Stimulated activated CD8-positive, alpha-beta memory T cell treated with anti-CD3 and anti-CD28 coated beads, Interleukin-15, amount 100 ng/mL, for 24 hours (primary cell): Measurements from ENCODE around the gene SLIT1.
"Not testable (repeated sequence)": the region's sequence is repeated elsewhere in the genome, so short reads cannot be mapped to it uniquely, and the experiment has no call there.

Experiments used
- DNase-seq: peaks from one replicate; pipeline ENCODE4 v3.0.0-alpha.2; 2020; ENCODE audit warnings: low read depth

Gene SLIT1

DNA sequence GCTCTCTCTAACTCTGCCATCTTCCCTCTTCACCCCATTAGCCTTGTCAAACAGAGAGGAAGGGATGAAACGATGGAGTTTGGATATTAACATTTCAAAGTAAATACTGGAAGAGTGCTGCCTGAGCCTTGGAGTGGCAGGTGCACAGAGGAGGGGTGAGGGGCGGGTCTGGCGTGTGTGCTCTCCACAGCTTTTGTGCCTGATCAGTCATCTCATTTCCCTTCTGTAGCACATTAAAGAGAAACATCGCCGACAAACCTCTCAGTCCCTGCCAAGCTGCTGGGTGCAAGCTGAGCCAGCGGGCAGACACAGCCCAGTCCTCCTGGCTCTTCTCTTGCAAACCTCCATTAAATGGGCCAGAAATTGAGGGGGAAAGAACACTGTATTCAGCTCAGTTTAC, 76.2 kb downstream of the SLIT1 start:
- DNase-seq = no peak

DNA sequence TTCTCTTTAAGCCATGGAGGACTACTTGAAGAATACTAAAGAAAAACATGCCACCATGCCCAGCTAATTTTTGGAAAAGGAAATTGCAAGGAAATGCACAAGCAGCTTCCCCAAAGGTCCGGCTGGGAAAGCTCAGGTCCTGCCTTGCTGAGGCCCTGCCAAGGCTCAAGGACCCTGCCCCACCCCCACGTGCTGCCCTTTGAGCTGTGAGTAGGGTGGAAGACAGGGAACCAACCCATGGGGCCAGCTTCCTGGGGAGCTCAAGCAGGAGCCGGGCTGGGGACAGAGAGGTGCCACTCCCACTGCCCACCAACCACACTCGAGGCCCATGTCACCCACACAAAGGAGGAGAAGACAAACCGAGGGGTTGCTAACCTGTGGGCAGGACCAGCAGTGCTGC, 78.2 kb downstream of the SLIT1 start:
- DNase-seq = no peak

DNA sequence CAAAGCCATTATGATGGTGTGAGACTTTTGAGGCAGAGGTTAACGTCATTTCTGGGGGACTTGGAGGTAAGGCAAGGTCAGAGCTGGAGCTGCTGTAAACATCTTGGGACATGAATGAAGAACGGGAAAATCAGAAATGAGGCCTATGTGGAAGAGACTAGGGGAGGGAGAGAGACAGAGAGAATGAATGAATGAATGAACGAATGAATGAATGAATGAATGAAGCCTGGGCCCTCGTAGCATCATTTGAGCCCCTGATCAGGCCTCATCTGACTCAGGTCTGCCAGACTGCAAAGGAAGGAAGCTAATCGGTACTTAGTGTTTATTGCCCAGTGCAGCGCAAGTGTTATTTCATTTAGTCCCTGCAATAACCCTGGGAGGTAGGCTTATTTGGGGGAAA, 79.6 kb downstream of the SLIT1 start:
- no peak for DNase-seq

GRCh38 chr10:97105303-97105702, 80.5 kb downstream of the SLIT1 start:
- DNase-seq = no peak

DNA sequence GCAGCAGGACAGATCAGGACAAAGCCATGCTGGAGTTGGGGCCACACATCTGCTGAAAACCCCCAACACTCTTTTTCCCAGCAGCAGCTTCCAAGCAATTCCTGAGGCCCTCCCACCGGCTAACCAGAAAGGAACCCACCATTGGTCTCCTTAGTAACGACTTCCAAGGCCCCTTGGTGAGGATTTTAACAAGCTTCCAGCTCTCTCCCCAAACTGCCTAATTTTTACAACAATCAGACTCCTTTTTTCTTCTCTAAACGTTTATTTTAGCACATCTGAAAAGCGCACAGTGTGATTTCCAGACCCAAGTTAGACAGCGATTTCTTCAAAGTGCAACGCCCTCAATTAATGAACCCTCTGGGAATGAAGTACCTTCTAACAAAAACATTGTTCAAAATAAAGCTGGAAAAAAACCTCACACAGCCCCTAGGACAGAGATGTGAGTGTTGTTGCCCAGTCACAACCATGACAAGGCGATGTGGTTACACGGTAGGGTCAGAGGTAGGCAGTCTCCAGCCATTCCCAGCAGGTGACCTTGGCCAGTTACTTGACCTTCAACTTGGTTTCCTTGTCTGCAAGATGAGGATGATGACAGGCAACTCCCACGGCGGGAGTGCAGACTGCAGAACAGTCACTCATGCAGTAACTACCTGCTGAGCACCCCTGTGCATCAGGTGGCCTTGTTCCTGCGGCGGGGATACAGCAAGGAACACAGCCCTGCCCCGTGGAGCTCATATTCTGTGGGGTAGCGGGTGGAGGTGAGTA, 82.3 kb downstream of the SLIT1 start:
- no peak for DNase-seq

DNA sequence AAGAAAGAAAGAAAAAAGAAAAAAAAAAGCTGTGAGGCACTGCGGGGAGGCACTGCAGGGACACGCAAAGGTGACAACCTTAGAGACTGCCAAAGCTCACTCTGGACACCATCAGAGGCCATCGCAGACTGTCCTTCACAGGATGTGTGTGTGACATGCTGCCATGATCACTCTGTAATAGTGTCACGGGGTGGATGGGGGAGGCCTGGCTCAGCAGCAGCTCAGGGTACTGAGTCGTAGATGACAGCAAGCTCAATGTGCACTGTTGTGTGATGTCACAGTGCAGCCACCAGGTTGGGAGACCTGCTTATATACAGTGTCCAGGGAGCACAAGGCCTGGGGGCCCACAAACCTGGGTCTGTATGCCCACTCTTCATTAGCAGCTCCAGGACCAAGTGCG, 83.3 kb downstream of the SLIT1 start:
- DNase-seq = no peak

GRCh38 chr10:97101166-97101940, 84.4 kb downstream of the SLIT1 start:
- no peak for DNase-seq

GRCh38 chr10:97100657-97101056, 85.1 kb downstream of the SLIT1 start:
- DNase-seq = no peak

- DNase-seq = no peak
Observed at GRCh38 chr10:97099868-97100267, 85.9 kb downstream of the SLIT1 start.

DNA sequence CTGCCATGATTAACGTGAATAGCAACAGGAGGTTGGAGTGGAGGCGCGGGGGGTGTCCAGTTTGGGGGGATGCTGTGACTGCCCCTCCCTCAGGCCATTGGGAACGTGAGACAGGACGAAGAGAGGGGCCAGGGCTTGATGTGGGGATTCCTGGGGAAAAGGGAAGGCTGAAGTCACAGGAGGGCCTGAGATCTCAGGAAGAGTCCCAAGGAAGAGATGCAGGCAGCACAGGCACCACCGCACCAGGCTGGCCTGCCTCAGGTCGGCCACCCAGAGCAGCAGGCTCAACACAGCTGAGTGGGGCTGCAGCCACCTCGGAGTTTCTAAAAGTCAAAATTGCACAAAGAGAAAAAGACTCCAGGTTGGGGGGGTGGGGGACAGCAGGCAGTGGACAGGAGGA, 86.7 kb downstream of the SLIT1 start:
- no peak for DNase-seq

DNA sequence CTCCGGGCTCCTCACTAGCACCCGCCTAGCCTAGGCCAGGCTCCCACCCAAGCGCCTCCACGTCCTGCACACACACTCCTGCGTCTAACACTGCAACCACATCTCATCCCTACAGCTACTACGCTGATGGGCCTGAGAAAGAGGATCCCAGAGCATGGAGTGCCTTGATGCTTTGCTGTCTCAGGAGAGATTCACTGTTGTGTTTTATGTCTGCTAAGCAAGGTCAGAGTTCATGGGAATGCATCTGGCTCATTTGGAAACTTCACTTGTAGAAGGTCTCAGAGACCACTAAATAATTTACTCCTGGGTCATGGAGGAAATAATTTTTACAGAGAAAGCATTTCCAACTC, 88.7 kb downstream of the SLIT1 start:
- DNase-seq = no peak

DNA sequence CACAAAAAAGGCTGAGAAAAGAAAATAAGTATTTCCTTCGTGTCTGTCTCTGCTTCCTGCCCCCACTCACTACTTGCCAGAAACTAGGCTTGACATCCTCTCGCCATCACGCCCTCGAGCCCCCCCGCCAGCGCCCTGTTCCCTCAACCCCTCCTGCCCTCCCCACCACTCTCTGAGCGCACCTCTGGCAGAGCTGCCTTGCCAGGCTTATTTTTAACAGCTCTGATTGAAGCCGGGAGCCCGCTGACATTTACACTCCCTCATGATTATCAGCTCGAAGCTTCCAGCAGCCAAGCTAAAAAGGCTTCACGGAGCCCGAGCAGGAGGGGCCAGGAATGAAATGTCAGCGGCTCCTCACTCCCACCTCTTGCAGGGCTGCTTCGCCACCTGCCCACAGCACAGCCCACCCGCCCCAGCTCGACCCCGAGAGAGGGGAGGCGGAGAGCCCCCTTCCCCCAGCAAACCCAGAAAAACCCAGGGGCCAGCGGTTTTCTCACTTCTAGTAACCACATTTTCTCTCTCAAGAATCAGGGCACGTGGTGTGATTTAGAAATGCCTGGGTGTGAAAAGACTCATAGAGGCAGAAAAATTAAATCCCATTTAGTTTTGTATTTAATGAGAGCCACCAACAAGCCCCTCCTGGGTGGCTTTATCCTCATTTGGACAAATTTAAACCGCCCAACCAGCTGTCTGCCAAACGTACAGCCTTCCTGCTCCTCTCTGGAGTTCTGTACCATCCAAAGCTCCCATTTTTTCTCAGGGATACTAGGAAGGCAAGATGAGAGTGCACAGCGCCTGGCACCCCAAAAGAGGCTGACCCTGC, 89.3 kb downstream of the SLIT1 start:
- no peak for DNase-seq

GRCh38 chr10:97095701-97096260, 90.0 kb downstream of the SLIT1 start:
- no peak for DNase-seq

- DNase-seq = no peak
Observed at GRCh38 chr10:97090644-97091043, 95.1 kb downstream of the SLIT1 start.

- no peak for DNase-seq
Observed at GRCh38 chr10:97090035-97090434, 95.7 kb downstream of the SLIT1 start.

GRCh38 chr10:97089209-97089870, 96.4 kb downstream of the SLIT1 start:
- DNase-seq = no peak

DNA sequence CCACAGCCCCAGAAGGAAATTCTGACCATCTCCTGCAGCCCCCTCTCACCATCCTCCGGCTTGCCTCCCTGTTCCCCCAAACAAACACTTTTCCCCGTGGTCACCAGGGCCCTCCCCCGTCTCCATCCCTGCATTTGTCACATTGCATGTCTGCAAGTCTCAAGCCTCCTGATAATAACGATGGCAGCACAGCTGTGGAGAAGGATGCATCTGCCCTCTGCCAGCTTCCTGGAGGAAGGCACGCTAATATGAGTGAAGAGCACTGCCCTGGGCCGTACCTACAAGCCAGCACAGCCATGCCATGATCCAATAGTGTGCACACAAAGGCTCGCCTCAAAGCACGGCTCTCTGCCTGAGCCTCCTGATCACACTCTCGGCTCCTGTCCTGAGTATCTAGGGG, 98.5 kb downstream of the SLIT1 start:
- DNase-seq = no peak

DNA sequence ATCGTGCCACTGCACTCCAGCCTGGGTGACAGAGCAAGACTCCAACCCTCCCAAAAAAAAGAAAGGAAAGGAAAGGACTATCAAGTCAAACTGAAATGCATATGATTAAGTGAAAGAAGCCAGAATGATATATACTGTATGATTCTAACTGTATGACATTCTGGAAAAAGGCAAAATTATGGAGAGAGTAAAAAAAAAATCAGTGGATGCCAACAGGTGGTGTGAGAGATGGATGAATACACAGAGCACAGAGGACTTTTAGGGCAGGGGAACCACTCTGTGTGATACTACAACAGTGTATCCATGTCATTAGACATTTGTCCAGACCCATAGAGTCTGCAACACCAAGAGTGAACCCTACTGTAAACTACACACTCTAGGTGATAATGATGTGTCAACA, 99.2 kb downstream of the SLIT1 start:
- no peak for DNase-seq

DNA sequence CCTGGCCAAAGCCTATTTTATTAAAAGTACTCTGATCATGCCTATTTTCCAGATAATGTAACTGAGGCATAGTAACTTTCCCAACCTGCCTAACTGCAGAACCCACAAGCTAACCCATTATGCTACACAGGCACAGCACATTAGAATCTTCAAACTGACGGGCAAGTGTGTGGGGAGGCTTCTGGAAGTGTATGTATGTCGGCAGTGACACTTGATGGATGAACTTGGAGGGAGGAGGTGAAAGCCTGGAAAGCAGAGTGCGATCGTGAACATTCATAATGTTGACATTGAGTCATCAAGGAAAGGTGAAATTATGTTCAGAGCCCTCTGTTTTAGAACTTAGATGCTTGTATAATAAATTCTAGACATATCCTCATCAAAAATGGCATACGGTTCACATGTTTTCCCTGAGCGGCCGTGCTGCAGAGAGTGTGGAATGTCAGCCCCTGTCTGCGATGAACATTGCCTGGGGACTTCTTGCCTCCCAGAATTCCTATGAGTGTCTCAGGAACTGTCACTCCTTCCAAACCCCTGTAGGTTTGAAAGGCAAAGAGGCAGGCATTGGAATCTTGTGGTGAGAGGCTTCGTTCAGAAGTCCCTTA, 102.4 kb downstream of the SLIT1 start:
- DNase-seq = no peak

- not testable (repeated sequence) for DNase-seq
Observed at GRCh38 chr10:97082575-97082974, 103.2 kb downstream of the SLIT1 start.

GRCh38 chr10:97081621-97082235, 104.0 kb downstream of the SLIT1 start:
- DNase-seq = peak; percentile 29
